ENCODE data around the gene LUZP1.

- TF ChIP-seq CTCF (tag by site-specific recombination; IDR thresholded peaks at IDR 0.05) (no peak), ZNF24 (tag by site-specific recombination; IDR thresholded peaks at IDR 0.05) (no peak), ZNF169 (tag by site-specific recombination; IDR thresholded peaks at IDR 0.05) (no peak)
Measured at GRCh38 chr1:23040509-23040908, 128.1 kb downstream of the LUZP1 start.
